Measurements from ENCODE around the gene ST7. TPM values are rescaled to one million over a fixed set of nuclear protein-coding genes. Genes with fewer than 3 reads are reported as not detected.

Gene ST7
- total RNA-seq, 1 donor from 2014 or later, result 22.1 TPM

DNA sequence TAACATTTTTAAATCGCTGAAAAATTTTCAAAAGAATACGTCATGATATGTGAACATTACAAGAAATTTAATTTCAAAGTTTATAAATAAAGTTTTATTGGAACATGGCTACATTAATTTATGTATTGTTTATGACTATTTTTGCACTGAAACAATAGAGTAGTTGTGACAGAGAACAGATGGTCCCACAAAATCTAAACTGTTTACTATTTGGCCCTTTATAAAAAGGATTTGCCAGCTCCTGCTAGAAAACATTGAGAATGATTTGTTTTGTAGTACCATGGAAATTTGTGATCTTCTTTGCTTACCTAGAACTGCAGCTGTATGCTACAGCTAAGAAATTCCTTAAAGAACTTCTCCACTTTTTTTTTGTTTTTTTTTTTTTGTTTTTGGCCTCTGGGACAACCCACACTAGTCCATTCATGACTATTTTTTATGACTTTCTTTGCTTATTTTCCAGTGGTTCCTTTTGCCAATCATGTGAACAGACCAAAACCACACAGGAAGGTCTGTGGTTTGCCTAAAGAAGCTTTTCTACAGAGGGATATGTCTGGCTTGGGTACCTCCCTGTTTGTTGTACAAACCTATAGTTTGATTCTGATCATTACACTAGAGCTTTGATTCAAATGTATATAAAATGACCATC lies 55.7 kb downstream of the ST7 start:
- no peak for DNase-seq (ENCODE audit: low spot score)

DNA sequence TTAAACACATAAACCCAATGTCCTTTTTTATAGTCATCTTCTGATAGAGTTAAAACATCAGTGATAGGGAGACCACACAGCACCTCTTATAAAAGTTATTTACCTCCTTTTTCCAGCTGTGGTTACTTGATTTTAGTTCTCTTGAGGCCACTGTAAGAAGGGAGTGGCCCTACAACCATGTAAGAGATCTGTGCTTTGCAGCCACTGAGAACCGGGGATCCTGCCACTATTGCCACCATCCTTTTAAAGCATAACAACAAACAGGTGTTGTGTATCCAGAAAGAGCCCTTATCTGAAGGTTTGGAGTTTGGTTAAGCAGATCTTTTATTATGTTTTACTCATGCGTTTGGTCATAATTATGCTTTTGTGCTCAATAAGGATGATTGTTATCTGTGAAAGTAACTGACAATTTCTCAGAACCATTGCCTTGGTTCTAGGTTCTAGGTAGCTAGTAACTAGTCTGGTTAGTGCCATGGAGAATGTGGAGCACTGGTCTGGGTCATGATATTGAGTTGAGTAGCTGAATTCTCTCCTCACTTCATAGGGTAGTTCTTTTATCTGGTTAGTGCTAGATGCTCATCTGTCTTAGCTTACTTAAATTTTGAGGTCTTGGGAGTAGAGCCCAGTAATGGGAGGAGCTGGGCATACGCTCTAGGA lies 56.5 kb downstream of the ST7 start:
- DNase-seq (ENCODE audit: low spot score), result no peak

DNA sequence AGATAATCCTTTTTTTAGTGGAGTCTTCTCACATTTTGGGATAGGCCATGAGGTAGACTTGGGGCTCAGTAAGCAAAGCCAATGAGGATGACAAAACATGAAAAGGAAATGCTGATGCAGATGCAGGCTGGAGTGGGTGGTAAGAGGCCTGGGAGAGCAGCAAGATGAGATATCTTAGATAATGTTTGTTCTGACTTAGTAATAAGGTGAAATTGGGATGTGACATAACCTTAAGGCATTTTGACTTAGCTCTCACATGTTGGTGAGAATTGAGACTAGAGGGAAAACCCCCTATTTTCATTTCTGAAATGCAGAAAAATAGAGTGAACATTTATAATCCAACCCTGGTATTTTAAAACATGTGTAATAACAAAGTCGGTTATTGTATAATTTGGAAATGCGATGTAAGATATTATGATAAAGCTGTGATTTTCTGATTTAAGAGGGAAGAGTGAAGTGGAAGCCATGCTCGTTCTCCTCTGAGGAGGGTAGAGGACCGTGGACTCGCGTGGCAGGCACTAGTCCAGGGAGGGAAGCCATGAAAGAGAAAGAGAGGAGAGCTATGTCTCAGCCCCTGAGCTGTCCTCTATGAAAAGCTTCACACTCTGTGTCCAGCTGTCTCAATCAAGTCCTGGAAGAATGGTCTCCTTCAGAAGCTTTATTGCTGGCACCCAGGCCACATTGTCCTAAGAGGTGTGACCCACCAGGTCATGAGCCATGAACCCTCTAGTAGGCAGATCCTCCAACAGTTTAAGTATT lies 57.3 kb downstream of the ST7 start:
- no peak for DNase-seq (ENCODE audit: low spot score)

DNA sequence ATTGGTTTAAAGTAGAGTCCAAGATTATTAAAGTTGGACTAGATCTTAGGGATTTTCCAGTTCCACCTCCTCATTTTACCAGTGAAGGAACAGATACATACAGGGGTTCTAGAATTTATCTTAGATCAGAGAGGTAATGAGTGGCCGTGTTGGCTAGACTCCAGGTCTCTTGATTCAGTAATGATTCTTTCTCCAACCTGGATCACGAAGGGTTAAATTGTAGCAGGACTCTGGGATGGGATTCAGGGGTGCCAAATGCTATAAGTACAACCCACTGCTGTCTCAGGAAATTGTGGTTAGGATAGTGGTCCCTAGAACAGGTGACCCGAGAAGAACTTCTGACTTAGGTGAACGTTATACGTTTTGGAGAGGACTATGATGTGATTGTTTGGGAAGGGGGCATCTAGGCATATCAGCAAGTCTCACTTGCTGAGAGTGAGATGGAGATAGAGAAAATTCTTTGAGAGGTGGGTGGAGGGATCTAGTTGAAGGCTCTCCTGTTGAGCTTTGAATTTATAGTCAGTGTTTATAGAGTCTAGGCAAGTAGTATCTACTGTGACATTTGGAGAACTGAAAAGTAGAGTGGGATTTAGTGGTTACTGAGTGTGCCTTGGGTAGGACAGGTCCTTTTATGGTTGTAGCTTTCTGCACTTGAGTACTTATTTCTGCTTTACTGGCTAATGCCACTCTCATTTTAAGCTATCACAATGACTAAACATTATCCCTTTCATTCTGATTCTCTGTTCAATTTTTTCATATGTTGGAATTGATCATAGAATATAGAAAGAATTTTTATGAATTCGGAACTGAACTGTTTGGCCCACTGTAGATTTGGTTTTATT lies 58.3 kb downstream of the ST7 start:
- no peak for DNase-seq (ENCODE audit: low spot score)

DNA sequence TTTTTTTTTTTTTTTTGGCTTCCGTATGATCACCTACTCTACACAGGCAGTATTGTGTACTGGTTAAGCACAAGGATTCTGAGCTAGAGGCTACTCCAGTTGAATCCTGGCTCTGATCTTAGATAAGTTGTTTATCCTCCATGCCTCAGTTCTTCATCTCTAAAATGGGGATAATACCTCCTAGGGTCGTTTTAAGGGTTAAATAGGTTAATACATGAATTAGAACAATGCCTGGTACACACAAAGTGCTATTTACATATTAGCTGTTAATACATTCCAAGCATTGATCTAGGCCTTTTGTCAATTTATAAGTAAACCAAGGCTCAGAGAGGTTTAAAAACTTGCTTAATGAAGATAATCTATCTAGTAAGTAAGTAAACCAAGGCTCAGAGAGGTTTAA lies 59.0 kb downstream of the ST7 start:
- DNase-seq (ENCODE audit: low spot score), result no peak

DNA sequence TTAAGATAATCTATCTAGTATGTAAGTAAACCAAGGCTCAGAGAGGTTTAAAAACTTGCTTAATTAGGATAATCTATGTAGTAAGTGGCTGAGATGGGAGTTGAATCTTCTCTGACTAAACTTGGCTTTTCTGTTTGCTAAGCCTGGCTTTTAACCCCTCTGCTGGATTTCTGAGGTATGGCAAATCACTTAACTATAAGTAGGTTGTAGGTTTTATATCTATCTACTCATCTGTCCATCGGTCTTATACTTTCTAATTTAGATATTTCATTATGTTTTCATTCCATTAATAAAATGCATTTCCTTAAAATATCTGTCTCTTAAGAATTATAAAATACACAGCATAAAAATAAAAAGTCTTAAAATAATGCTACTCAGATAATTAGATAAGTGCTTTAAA lies 59.4 kb downstream of the ST7 start:
- DNase-seq (ENCODE audit: low spot score), result no peak

DNA sequence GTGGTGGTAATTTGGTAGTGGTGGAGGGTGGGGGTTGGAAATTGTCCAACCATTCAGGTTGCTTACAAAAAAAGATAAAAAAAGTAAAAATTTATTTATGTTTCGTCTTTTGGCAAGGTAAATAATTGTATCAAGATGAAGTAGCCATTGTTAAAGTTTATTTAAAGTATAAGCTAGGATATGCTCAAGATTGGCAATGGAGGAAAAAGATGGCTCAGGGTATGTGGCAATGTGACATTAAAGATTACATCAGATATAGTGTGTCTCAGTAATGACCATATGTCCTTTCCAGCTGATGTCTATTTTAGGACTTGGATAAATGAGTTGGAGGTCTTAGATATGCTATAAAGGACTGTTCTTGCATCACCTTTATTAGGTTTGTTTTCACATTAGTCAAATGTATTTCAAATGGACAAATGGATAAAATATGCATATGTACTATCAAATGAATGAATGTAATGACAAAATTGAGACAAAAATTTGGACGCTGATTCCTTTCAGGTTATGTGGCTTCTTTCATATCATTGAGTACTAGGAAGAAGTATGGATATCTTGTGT lies 60.9 kb downstream of the ST7 start:
- DNase-seq (ENCODE audit: low spot score), result no peak

DNA sequence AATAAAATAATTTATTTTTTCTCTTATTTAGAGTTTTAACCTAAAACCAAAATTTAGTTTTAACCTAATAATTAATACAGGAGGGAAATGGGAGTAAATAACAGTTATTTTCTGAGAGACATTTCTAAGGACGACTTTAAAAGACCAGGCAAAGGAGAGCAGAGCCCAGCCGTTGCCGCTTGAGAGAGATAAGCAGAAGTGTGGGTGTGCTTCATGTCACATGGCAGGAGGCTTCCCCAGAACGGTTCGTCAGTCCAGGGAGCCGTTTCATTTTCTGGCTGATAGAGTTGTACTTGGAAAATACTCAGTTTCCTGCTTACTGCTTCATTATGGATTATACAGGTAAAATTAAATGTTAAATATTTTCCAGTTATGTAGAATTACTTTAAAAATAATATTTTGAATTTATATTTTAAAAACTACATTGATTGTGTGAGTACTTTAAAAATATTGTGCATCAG lies 61.4 kb downstream of the ST7 start:
- DNase-seq (ENCODE audit: low spot score), result peak; percentile 47

DNA sequence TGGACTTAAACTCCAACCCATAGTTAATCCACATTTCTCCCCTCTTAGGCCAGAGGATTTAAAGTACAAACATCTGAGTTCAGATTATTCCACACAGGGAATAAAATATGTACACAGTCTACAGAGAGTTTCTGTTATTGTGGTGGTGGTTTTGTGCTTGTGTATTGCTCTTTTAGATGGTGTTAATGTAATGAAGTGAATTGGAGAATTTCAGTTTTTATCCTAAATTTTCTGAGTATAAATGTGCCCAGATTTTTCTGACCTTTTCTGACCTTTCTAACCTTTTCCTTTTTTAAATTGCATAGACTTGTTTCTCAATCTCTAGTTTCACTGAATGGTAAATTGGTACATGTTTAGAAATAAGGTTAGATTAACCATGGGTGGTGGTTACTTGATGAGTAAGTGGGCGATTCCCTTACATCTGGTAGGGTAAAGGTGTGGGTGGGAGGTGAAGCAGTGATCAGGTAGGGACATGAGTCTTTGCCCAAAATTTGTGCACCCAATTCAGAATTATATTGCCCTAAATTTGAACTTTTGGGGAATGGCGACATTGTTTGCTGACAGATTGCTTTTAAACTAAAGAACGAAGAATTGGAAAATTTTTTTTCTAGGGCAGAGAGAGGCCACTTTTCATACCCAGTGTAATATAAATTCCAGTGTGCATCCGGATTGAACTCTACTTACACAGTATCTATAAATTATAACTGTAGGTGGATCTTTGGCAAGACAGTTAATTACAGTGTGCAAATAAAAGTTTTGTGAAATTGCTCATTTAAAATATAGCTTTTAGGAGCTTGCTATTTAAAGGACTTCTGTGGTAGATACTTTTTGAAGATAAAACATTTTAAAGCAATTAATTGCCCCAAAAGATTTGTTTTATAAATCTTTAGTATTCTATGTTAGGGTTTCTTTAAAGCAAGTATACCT lies 62.2 kb downstream of the ST7 start:
- DNase-seq (ENCODE audit: low spot score), result no peak

DNA sequence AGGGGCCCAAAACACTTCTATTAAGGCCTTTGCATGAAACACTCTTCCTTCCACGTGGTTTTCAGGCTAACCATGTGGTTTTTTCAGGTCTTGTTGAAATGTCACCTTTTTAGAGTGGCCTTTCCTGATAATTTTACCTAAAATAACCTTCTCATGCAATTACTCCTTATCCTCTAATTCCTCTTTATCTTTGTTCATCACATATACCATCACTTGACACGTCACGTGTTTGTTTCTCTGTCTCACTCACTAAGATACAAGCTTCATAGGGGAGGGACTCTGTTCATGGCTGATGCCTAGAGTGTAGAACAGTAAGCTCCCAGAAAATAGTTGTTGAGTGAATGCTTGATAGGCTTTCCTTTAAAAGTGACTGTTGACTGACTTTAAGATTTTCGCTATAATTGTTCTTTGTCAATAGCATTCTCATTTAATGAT lies 63.7 kb downstream of the ST7 start:
- DNase-seq (ENCODE audit: low spot score), result no peak

DNA sequence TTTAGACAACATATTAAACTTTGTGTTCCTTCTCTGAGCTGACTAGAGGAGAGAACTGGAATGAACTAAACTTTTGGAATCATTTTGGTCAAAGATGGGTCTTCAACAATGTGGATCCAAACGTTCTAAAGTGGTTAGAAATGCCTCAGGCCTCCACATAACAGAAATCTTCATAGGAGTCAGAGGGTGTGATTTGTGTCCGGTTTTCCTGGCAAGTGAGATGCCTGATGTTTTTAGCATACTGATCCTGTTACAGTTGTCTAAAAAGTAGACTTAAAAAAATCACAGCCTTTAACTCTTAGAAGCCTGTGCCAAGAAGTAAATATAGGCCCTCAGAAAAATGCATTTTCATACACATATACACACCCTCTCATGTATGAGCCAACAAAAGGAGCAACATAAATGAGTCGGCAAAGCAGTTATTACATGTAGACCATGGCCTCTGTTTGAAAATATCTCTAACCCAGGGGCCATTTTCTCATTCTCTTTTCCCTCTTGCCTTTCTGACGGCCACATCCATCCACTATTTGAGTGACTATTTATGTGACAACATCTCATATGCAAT lies 64.5 kb downstream of the ST7 start:
- DNase-seq (ENCODE audit: low spot score), result no peak

DNA sequence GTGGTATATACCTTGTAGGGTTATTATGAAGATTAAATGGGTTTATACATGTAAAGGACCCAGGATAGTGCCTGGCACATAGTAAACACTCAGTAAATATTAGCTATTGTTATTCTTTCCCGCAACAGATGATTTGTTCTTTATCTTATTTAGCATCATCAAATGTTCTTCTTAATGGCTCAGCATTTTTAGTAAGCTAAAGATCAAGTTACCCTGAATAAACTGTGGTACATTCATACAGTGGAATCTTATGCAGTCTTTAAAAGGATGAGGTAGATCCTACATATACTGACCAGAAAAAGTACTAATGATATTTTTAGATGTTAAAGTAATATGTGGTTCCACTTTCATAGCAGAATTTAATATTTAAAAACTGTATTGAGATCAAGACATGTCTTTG lies 65.4 kb downstream of the ST7 start:
- no peak for DNase-seq (ENCODE audit: low spot score)

DNA sequence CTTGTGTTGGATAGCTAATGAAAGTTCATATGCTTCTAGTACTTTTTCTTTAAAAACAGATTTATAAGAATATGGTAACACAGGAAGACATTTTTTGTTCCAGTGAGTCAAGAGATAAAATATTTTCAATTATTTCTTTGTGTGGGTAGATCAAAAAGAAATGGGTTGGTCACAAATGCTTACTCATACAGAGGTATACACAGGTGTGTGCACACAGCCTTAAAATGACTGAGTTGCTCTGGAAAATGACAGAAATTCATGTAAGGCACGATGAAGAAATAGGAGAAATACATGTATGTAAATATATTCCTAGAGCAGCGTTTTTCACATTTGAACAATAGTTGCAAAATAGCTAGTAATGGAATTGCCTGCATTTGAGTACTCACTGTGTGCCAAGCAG lies 66.0 kb downstream of the ST7 start:
- no peak for DNase-seq (ENCODE audit: low spot score)

DNA sequence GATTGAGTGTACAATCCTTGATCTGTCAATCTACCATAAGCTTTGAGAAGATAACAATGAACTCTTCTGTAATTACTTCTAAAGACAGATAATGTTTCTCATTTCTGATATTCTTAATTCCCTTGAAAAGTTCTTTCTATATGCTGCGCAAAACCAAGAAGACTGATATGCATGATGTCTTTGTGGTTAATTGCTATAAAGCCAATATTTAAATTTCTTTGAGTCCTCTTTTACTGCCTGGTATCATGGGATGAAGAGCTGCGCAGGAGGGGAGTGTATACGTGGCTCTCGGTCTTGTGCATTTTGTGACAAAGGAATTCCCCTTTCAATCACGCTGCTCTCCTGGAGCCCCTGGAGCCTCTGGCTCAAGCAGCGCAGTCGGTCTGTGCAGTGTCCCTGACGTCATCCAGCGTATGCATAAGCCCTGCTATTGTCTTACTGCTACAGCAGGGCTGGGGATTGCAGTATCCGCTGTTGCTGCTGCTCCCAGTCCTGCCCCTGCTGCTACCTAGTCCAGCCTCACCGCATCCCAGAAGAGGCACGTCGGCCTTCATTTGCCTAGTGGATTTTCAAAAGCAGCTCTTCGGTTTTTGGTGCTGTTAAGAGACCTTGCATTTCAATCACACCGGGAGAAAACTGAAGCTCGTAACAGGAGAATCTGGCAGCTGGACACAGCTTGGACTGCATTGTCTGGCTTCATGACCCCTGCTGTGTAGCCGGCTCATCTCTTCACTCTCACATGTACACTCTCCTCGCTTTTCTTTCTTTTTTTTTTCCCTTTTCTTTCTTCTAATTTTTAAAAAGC lies 66.7 kb downstream of the ST7 start:
- DNase-seq (ENCODE audit: low spot score), result peak; percentile 60

DNA sequence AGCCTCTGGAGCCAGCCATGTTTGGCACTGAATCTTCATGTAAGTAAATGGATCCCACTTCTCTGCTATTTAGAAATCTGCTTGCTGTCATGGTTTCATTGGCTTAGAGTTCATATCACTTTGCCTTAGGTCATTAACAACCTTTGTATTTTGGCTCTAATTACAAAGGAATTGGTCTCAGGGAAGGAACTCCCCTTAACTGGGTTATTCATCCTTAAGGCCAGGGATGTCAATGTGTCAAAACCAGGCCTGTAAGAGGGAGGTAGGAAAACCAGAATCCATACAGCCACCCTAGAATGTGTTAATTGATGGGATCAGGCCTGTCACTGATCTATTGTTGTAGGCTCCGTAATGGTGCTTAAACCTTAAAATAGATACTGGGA lies 67.3 kb downstream of the ST7 start:
- no peak for DNase-seq (ENCODE audit: low spot score)

DNA sequence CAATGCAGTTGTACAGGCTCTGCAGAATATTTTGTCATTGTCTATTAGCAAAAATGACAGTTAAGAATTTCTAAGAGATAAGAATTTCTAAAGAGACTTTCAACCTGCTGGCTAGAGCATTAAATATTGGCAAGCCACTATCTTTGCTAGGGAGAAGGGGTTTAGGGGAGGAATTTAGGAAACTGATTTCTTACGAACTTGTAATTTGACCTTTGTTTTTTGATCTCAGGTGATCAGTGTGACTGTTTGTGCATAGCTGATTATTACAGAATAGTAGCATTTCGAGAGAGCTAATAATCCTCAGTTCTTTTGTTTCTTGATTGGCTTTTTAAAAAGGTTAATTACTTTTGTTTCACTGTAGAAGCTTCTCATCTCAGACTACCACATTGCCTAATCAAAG lies 68.1 kb downstream of the ST7 start:
- no peak for DNase-seq (ENCODE audit: low spot score)

DNA sequence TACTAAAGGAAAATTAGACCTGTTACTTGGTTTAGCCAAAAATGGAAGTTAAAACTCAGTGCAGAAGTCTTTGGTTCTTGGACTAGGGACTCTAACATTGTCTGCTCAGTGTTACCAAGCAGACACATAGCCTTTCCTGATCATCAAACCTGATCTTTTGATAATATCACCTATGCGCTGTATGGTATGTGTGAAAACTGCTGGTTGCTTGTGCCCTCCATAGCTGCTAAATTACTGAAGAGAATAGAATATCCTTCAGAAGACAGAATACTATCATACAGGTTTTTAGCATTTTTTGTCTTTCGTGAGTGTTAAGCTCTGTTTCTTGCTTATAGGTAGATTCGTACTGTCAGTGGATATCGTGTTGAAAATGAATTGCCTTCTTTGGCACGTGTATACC lies 68.7 kb downstream of the ST7 start:
- DNase-seq (ENCODE audit: low spot score), result no peak

DNA sequence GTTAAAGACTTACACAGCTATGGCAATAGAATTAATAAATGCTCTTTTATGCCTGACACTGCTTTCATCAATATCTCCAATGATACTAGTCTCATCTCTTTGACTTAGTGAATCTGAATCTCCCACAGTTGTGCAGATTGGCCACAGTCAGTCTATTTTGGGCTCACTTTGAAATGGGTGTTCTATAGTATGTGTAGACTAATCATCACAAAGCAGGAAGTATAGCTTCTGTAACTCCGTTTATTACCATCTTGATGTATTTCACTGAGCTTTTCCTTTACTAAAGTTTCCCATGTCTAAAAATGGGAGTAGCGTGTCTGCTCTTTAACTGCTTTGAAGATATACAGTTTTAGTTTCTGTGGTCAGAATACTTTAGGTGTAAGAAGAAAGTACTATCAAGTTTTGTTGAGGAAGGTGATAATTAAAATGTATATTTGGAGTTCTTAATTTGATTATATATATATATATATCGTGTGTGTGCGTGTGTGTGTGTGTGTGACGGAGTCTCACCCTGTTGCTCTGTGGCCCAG lies 70.1 kb downstream of the ST7 start:
- DNase-seq (ENCODE audit: low spot score), result no peak

DNA sequence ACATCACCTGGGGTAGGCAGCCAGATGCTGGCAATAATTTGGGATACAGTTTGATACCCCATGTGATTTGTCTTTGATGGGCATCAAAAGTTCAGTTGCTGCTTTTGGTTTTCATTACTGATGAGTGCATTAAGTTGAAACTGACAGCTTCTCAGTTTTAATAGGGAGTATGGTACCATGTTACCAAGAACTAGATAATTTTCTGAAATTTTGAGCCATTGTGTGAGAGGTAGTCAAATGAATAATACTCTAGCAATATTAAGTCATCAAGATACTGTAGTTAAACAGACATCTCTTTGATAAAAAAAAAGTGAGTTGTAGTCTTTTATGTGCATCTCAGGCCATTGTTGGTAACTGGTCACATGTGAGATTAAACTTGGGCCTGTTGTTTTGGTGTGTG lies 71.5 kb downstream of the ST7 start:
- DNase-seq (ENCODE audit: low spot score), result no peak
